Lower leg skin (tissue), 3 donors: ENCODE measurements around the gene DPH1.

Source experiments
- CTCF ChIP-seq, 3 donors: fragments of 450-650 bp; IDR thresholded peaks; one replicate each; pipeline ENCODE4 v1.5.1; 2016; ENCODE audit warnings: antibody characterized with exemption in 3 of 3, mild to moderate bottlenecking in 3 of 3, moderate library complexity in 2 of 3
- POLR2A ChIP-seq, 2 donors: fragments of 450-650 bp; IDR thresholded peaks; one replicate each; pipeline ENCODE4 v1.6.1; 2016 to 2017; ENCODE audit warnings: antibody characterized with exemption in 2 of 2, mild to moderate bottlenecking in 1 of 2, moderate library complexity in 1 of 2

DNA sequence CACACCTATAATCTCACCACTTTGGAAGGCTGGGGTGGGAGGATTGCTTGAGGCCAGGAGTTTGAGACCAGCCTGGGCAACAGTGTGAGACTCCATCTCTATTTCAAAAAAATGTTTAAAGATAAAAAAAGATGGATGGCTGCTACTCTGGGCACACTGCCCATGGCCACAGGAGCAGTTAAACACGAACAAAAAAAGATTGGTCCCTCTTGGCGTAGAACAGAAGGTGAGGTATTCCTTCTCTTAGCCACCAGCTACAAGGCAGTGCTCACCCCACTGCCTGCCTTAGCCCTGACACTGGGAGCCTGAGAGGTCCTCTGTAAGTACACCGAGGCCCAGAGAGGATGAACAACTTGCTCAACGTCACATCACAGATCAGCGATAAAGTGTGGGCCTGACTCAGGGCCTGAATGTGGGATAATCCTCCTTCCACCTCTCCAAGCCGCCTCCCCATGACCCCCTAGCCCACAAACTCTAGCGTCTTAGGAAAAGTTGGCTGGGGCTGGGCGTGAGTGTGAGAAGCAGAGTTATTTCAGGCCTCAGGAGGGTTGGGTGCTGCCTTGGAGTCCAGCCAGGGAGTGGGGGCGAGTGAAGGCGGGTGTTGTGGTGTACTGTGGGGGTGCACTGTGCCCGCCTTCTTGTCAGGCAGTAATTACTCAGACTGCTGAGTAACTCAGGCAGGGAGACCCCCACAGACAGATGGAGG lies 2.3 kb upstream of the DPH1 start:
- TF ChIP-seq CTCF (IDR thresholded peaks at IDR 0.05) (no peak), POLR2A (IDR thresholded peaks at IDR 0.05) (no peak)
